COLO668 (cell line): ENCODE results near the gene CEMIP.

Source experiments
- DNase-seq: peaks from one replicate; lab custom pipeline; 2025; ENCODE audit not compliant: unreplicated experiment; lab: John Stamatoyannopoulos, UW

CEMIP gene

GRCh38 chr15:80921736-80922410 lies 142.7 kb downstream of the CEMIP start:
- no peak for DNase-seq

GRCh38 chr15:80923668-80924067 lies 144.5 kb downstream of the CEMIP start:
- DNase-seq = no peak

GRCh38 chr15:80924278-80924677 lies 145.1 kb downstream of the CEMIP start:
- no peak for DNase-seq

- DNase-seq = no peak
These were observed 146.5 kb downstream of the CEMIP start for GRCh38 chr15:80925597-80926059.

GRCh38 chr15:80926126-80926525 lies 147.0 kb downstream of the CEMIP start:
- no peak for DNase-seq

- no peak for DNase-seq
These were observed 150.1 kb downstream of the CEMIP start for GRCh38 chr15:80929225-80929624.

- DNase-seq = no peak
These were observed 150.5 kb downstream of the CEMIP start for GRCh38 chr15:80929689-80930088.

- DNase-seq = no peak
These were observed 152.0 kb downstream of the CEMIP start for GRCh38 chr15:80931191-80931590.

- no peak for DNase-seq
These were observed 152.7 kb downstream of the CEMIP start for GRCh38 chr15:80931721-80932512.

GRCh38 chr15:80932513-80932815 lies 153.3 kb downstream of the CEMIP start:
- DNase-seq = no peak

- DNase-seq = no peak
These were observed 153.8 kb downstream of the CEMIP start for GRCh38 chr15:80932989-80933388.

- DNase-seq = no peak
These were observed 155.6 kb downstream of the CEMIP start for GRCh38 chr15:80934761-80935221.

- no peak for DNase-seq
These were observed 157.3 kb downstream of the CEMIP start for GRCh38 chr15:80936288-80937078.

GRCh38 chr15:80937718-80938117 lies 158.5 kb downstream of the CEMIP start:
- no peak for DNase-seq

- no peak for DNase-seq
These were observed 160.0 kb downstream of the CEMIP start for GRCh38 chr15:80939216-80939615.

- no peak for DNase-seq
These were observed 161.2 kb downstream of the CEMIP start for GRCh38 chr15:80940331-80940730.

- no peak for DNase-seq
These were observed 161.7 kb downstream of the CEMIP start for GRCh38 chr15:80940851-80941250.

- no peak for DNase-seq
These were observed 163.1 kb downstream of the CEMIP start for GRCh38 chr15:80942266-80942665.

- DNase-seq = no peak
These were observed 163.8 kb downstream of the CEMIP start for GRCh38 chr15:80942746-80943565.

GRCh38 chr15:80944818-80945217 lies 165.6 kb downstream of the CEMIP start:
- no peak for DNase-seq

- no peak for DNase-seq
These were observed 166.4 kb downstream of the CEMIP start for GRCh38 chr15:80945605-80946004.
